Measurements from ENCODE around the gene DUSP3.

- TF ChIP-seq EP300 (IDR thresholded peaks at IDR 0.05; ENCODE audit: borderline replicate concordance): no peak
- TF ChIP-seq CREB1 (IDR thresholded peaks at IDR 0.05; ENCODE audit: low read depth): no peak
- TF ChIP-seq REST (IDR thresholded peaks at IDR 0.05; ENCODE audit: low read depth): no peak
- TF ChIP-seq TCF12 (IDR thresholded peaks at IDR 0.05; ENCODE audit: low read depth): no peak
- no peak for TF ChIP-seq ZBTB7A (IDR thresholded peaks at IDR 0.05; ENCODE audit: low read depth)
- no peak for TF ChIP-seq EGR1 (IDR thresholded peaks at IDR 0.05)
- TF ChIP-seq YY1 (IDR thresholded peaks at IDR 0.05; ENCODE audit: low read depth): no peak
- no peak for TF ChIP-seq FOXM1 (IDR thresholded peaks at IDR 0.05; ENCODE audit: borderline replicate concordance, low read depth)
- no peak for TF ChIP-seq MAX (IDR thresholded peaks at IDR 0.05)
- TF ChIP-seq CEBPB (IDR thresholded peaks at IDR 0.05): no peak
- TF ChIP-seq NFIC (IDR thresholded peaks at IDR 0.05): no peak
- no peak for TF ChIP-seq RAD21 (IDR thresholded peaks at IDR 0.05; ENCODE audit: low read depth)
- no peak for TF ChIP-seq TAF1 (IDR thresholded peaks at IDR 0.05; ENCODE audit: low read depth)
These were observed 58.3 kb downstream of the DUSP3 start for GRCh38 chr17:43720311-43721060.
